Inflammatory macrophage treated with lipopolysaccharide for 1 hour (primary cell): ENCODE results near the gene GJD3.
"Not testable (repeated sequence)": the region's sequence is repeated elsewhere in the genome, so short reads cannot be mapped to it uniquely, and the experiment has no call there.

Source experiments
- DNase-seq, 2 donors: peaks; one replicate each; pipeline ENCODE4 v3.0.0-alpha.2; 2020 to 2022

The GJD3 gene

GRCh38 chr17:40364121-40364861 lies at the start of gene GJD3:
GJD3 (minus strand) TSS chr17:40364737; CDS start chr17:40363815, 922 bp downstream.
- DNase-seq: no peak

- DNase-seq: not testable (repeated sequence)
Measured at GRCh38 chr17:40414312-40414711, 49.8 kb upstream of the GJD3 start.

- no peak for DNase-seq
Measured at GRCh38 chr17:40412880-40413279, 48.3 kb upstream of the GJD3 start.

GRCh38 chr17:40411821-40412220 lies 47.3 kb upstream of the GJD3 start:
- no peak for DNase-seq

- DNase-seq: no peak
Measured at GRCh38 chr17:40410082-40410481, 45.5 kb upstream of the GJD3 start.

- DNase-seq: not testable (repeated sequence)
Measured at GRCh38 chr17:40409540-40409939, 45.0 kb upstream of the GJD3 start.

- DNase-seq: no peak
Measured at GRCh38 chr17:40407460-40407859, 42.9 kb upstream of the GJD3 start.

- no peak for DNase-seq
Measured at GRCh38 chr17:40404003-40404402, 39.5 kb upstream of the GJD3 start.

- no peak for DNase-seq
Measured at GRCh38 chr17:40402668-40403067, 38.1 kb upstream of the GJD3 start.

GRCh38 chr17:40399185-40399584 lies 34.6 kb upstream of the GJD3 start:
- DNase-seq: peak; percentile 45 to 76

- DNase-seq: not testable (repeated sequence)
Measured at GRCh38 chr17:40386555-40386954, 22.0 kb upstream of the GJD3 start.

- no peak for DNase-seq
Measured at GRCh38 chr17:40382251-40382650, 17.7 kb upstream of the GJD3 start.

- DNase-seq: no peak
Measured at GRCh38 chr17:40378966-40379365, 14.4 kb upstream of the GJD3 start.

GRCh38 chr17:40377832-40378231 lies 13.3 kb upstream of the GJD3 start:
- no peak for DNase-seq

GRCh38 chr17:40376541-40376940 lies 12.0 kb upstream of the GJD3 start:
- DNase-seq: not testable (repeated sequence)

GRCh38 chr17:40375786-40376185 lies 11.2 kb upstream of the GJD3 start:
- not testable (repeated sequence) for DNase-seq

GRCh38 chr17:40374821-40375498 lies 10.4 kb upstream of the GJD3 start:
- no peak for DNase-seq

GRCh38 chr17:40373999-40374398 lies 9.5 kb upstream of the GJD3 start:
- DNase-seq: no peak

- DNase-seq: peak; percentile 92 to 99
Measured at GRCh38 chr17:40373324-40373723, 8.8 kb upstream of the GJD3 start.

GRCh38 chr17:40372644-40373043 lies 8.1 kb upstream of the GJD3 start:
- DNase-seq: not testable (repeated sequence)

- DNase-seq: no peak
Measured at GRCh38 chr17:40372031-40372430, 7.5 kb upstream of the GJD3 start.

GRCh38 chr17:40371261-40371929 lies 6.9 kb upstream of the GJD3 start:
- DNase-seq: peak; percentile 4 to 7

- no peak for DNase-seq
Measured at GRCh38 chr17:40369923-40370322, 5.4 kb upstream of the GJD3 start.

GRCh38 chr17:40367728-40368127 lies 3.2 kb upstream of the GJD3 start:
- DNase-seq: not testable (repeated sequence)
